Measurements from ENCODE around the gene NEURL1B.

- TF ChIP-seq CTCF (IDR thresholded peaks at IDR 0.05) (no peak), POLR2AphosphoS5 (IDR thresholded peaks at IDR 0.05; ENCODE audit: insufficient read depth in 1 of 2, low read depth in 1 of 2) (peak; percentile 50 to 97), POLR2A (IDR thresholded peaks at IDR 0.05) (no peak)
Observed at GRCh38 chr5:172721455-172722326, 80.6 kb downstream of the NEURL1B start.
